Loucy (cell line): ENCODE data around the gene IMPACT.

Experiments used
- H2AFZ ChIP-seq: fragments of 200-600 bp; sonication (generic); 2 replicates; pipeline ENCODE4 v1.6.0; 2016; ENCODE audit warnings: antibody characterized with exemption, mild to moderate bottlenecking, low read length, moderate library complexity
- H3F3A ChIP-seq: fragments of 200-600 bp; 2 replicates; pipeline ENCODE4 v1.6.0; 2016; ENCODE audit warnings: antibody characterized with exemption, low read depth, mild to moderate bottlenecking
- H3K27me3 ChIP-seq: fragments of 200-600 bp; sonication (generic); 2 replicates; pipeline ENCODE4 v1.6.1; 2014; ENCODE audit warnings: low read length, mild to moderate bottlenecking; ENCODE audit not compliant: insufficient read depth, poor library complexity, severe bottlenecking
- H3K36me3 ChIP-seq: fragments of 200-600 bp; sonication (generic); 2 replicates; pipeline ENCODE4 v1.6.1; 2016; ENCODE audit warnings: low read length; ENCODE audit not compliant: insufficient read depth
- H3K4me1 ChIP-seq: fragments of 200-600 bp; sonication (generic); 2 replicates; pipeline ENCODE4 v1.5.1; 2014; ENCODE audit warnings: low read length, mild to moderate bottlenecking; ENCODE audit not compliant: insufficient read depth, poor library complexity, severe bottlenecking
- H3K4me2 ChIP-seq: fragments of 200-600 bp; sonication (generic); 2 replicates; pipeline ENCODE4 v1.6.0; 2014; ENCODE audit warnings: antibody characterized with exemption, low read length, low read depth, mild to moderate bottlenecking; ENCODE audit not compliant: poor library complexity, severe bottlenecking
- H3K4me3 ChIP-seq: fragments of 200-600 bp; sonication (generic); 2 replicates; pipeline ENCODE4 v1.5.1; 2014; ENCODE audit warnings: low read length, mild to moderate bottlenecking, mixed read lengths; ENCODE audit not compliant: poor library complexity, severe bottlenecking
- H3K79me2 ChIP-seq: fragments of 200-600 bp; sonication (generic); 2 replicates; pipeline ENCODE4 v1.6.1; 2014; ENCODE audit warnings: low read length; ENCODE audit not compliant: insufficient read depth
- H3K9ac ChIP-seq: fragments of 200-600 bp; sonication (generic); 2 replicates; pipeline ENCODE4 v1.6.0; 2014; ENCODE audit warnings: mild to moderate bottlenecking, low read depth, low read length, moderate library complexity; ENCODE audit not compliant: poor library complexity, severe bottlenecking
- H3K9me2 ChIP-seq: fragments of 200-600 bp; sonication (generic); replicated peaks from 2 replicates; pipeline ENCODE4 v1.6.1; 2016; ENCODE audit warnings: low read depth, low read length, mixed read lengths
- H3K9me3 ChIP-seq: fragments of 200-600 bp; sonication (generic); 2 replicates; pipeline ENCODE4 v1.6.1; 2014; ENCODE audit warnings: mild to moderate bottlenecking, antibody characterized with exemption, low read length, low read depth; ENCODE audit not compliant: insufficient read depth
- H4K20me1 ChIP-seq: fragments of 200-600 bp; sonication (generic); 2 replicates; pipeline ENCODE4 v1.6.0; 2014; ENCODE audit warnings: antibody characterized with exemption, low read length, mild to moderate bottlenecking; ENCODE audit not compliant: insufficient read depth, poor library complexity, severe bottlenecking
- EZH2phosphoT487 ChIP-seq: fragments of 200-600 bp; IDR thresholded peaks from 2 replicates; pipeline ENCODE4 v1.6.1; 2018; ENCODE audit warnings: antibody characterized with exemption, mild to moderate bottlenecking, moderate library complexity, borderline replicate concordance
- TF ChIP-seq, protein P1 (sequence below): fragments of 200-600 bp; sonication (generic); conservative IDR thresholded peaks from 2 replicates; pipeline ENCODE4 v1.5.1; 2014; ENCODE audit warnings: mild to moderate bottlenecking, antibody characterized with exemption, low read length

The IMPACT gene

DNA sequence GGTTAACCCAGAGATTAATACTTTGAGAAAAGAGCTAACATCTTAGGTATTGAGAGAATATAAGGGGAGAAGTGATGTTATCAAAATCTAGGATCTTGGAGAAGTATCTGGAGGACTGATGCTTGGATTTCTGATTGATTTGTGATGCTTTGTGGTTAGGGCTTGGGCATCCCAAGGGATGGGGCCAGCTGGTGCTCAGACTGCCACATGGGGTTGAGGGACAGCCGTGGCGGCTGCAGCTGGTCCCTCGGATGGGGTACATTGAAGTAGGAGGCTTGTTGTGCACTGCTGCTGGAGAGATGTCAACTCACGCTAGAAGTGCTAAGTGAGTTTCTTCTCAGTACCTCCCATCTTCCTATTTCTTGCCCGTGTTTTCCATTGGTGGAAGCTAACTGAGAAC, 56.4 kb downstream of the IMPACT start:
- no peak overlapping the region for H3K4me3 ChIP-seq
- no peaks in the 10 kb centered on the region for H3K4me1 ChIP-seq
- TF ChIP-seq EZH2phosphoT487: no peak
- TF ChIP-seq, protein P1, sequence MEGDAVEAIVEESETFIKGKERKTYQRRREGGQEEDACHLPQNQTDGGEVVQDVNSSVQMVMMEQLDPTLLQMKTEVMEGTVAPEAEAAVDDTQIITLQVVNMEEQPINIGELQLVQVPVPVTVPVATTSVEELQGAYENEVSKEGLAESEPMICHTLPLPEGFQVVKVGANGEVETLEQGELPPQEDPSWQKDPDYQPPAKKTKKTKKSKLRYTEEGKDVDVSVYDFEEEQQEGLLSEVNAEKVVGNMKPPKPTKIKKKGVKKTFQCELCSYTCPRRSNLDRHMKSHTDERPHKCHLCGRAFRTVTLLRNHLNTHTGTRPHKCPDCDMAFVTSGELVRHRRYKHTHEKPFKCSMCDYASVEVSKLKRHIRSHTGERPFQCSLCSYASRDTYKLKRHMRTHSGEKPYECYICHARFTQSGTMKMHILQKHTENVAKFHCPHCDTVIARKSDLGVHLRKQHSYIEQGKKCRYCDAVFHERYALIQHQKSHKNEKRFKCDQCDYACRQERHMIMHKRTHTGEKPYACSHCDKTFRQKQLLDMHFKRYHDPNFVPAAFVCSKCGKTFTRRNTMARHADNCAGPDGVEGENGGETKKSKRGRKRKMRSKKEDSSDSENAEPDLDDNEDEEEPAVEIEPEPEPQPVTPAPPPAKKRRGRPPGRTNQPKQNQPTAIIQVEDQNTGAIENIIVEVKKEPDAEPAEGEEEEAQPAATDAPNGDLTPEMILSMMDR: no peak
- 0 out of 2 replicates have a peak, but pooled peaks cover 6% of the 10 kb centered on the region for H3K9me3 ChIP-seq
- no peak overlapping the region for H3K9ac ChIP-seq
- H2AFZ ChIP-seq: no peak overlapping the region
- no peaks in the 10 kb centered on the region for H4K20me1 ChIP-seq
- H3K4me2 ChIP-seq: no peak overlapping the region
- no peaks in the 10 kb centered on the region for H3K79me2 ChIP-seq
- H3K9me2 ChIP-seq: no peaks in the 10 kb centered on the region
- no peaks in the 10 kb centered on the region for H3K27me3 ChIP-seq
- H3F3A ChIP-seq: no peaks in the 10 kb centered on the region
- no peaks in the 10 kb centered on the region for H3K36me3 ChIP-seq

- no peaks in the 10 kb centered on the region for H3F3A ChIP-seq
- no peaks in the 10 kb centered on the region for H3K27me3 ChIP-seq
- H3K4me3 ChIP-seq: no peak overlapping the region
- TF ChIP-seq EZH2phosphoT487: no peak
- TF ChIP-seq, protein P1: no peak
- no peak overlapping the region for H2AFZ ChIP-seq
- H3K4me1 ChIP-seq: no peaks in the 10 kb centered on the region
- H4K20me1 ChIP-seq: no peaks in the 10 kb centered on the region
- no peak overlapping the region for H3K9ac ChIP-seq
- no peaks in the 10 kb centered on the region for H3K36me3 ChIP-seq
- 0 out of 2 replicates have a peak, but pooled peaks cover 2% of the 10 kb centered on the region for H3K9me3 ChIP-seq
- no peak overlapping the region for H3K4me2 ChIP-seq
- H3K9me2 ChIP-seq: no peaks in the 10 kb centered on the region
- no peaks in the 10 kb centered on the region for H3K79me2 ChIP-seq
Observed at GRCh38 chr18:24485681-24486080, 59.2 kb downstream of the IMPACT start.

DNA sequence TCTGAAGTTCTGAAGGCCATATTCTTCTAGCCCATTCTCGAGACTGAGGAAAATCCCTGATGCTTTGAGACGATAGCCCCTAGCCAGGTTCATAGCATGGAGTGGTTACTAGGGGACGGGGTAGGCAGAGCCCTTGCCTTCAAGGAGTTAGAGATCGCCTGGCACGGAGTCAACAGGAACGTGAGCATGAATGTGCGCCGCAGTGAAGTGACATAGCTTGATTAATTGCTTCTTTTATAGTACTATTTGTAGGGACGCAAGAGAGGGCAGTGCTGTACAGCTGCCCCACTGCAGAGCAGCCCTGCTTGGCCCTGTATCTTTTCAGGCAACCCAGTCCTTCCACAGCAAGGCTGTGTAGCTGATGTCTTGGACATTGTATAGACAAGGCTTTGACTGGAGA, 60.2 kb downstream of the IMPACT start:
- H3F3A ChIP-seq: no peaks in the 10 kb centered on the region
- peaks cover under 1% of the 10 kb centered on the region for H3K4me1 ChIP-seq
- no peaks in the 10 kb centered on the region for H3K27me3 ChIP-seq
- no peak overlapping the region for H3K4me2 ChIP-seq
- H2AFZ ChIP-seq: no peak overlapping the region
- no peaks in the 10 kb centered on the region for H3K79me2 ChIP-seq
- H4K20me1 ChIP-seq: no peaks in the 10 kb centered on the region
- no peaks in the 10 kb centered on the region for H3K9me2 ChIP-seq
- TF ChIP-seq, protein P1: no peak
- TF ChIP-seq EZH2phosphoT487: no peak
- H3K9ac ChIP-seq: no peak overlapping the region
- H3K9me3 ChIP-seq: no peaks in the 10 kb centered on the region
- H3K36me3 ChIP-seq: no peaks in the 10 kb centered on the region
- no peak overlapping the region for H3K4me3 ChIP-seq
